Stimulated activated CD8-positive, alpha-beta memory T cell treated with anti-CD3 and anti-CD28 coated beads, Interleukin-15, amount 100 ng/mL, for 48 hours (primary cell): ENCODE data around the gene CCDC85C.

Source experiments
- DNase-seq, 2 donors: peaks; one replicate each; pipeline ENCODE4 v3.0.0-alpha.2; 2020; ENCODE audit warnings: low read depth in 2 of 2

CCDC85C gene

GRCh38 chr14:99473458-99473857 lies 130.5 kb downstream of the CCDC85C start:
- DNase-seq: no peak

- DNase-seq: no peak
These were observed 131.1 kb downstream of the CCDC85C start for GRCh38 chr14:99472937-99473336.

DNA sequence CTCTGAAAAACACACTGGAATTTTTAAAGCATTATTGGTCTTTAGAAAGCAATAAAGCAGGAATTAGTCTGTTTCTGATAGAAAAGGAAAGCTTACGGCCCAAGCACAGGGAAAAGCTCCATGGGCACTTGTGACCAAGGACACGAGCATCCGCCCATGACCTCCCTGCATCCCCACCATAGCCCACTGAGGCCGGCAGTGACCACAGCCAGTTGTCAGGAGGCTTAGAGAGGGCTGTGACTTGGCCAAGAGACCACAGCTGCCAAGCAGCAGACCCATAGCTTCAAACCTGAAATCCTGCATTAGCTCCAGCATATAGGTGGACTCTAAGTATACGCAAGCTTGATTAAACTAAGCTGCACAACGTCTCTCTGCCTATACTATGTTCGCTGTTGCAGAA lies 132.3 kb downstream of the CCDC85C start:
- DNase-seq: no peak

- no peak for DNase-seq
These were observed 135.0 kb downstream of the CCDC85C start for GRCh38 chr14:99468836-99469592.

GRCh38 chr14:99468081-99468480 lies 135.9 kb downstream of the CCDC85C start:
- no peak for DNase-seq

DNA sequence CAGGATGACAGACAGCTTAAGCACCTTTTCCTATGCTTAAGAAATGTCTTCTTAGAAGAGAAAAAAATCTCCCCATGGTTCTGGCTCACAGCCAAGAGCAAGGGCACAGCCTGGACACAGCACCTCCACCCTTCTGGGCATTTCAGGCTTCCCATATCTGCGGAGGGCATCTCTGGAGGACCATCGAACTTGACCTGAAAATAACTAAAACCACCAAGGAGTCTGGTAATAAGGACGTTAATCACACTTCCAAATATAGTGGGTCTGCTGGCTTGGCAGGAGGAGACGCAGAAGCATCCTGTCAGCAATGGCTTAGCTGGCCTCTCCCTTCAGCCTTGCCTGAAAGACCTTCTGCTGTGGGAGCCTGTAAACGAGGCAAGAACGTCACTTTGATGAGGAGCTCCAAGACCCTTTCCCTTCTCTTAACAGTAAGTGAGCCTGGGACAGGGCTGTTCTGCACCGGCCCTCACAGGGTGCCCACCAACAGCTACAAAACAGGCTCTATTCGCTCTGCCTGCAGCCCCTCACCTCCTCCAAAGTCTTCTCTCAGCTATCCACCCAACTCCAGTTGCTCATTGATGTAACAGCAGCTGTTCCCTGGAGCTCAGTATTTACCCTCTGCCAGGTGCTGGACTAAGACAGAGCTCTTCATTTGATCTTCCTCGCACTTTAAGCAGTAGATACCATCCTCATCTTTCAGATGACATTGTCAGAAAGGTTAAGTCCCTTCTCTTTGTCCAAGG lies 136.5 kb downstream of the CCDC85C start:
- no peak for DNase-seq

DNA sequence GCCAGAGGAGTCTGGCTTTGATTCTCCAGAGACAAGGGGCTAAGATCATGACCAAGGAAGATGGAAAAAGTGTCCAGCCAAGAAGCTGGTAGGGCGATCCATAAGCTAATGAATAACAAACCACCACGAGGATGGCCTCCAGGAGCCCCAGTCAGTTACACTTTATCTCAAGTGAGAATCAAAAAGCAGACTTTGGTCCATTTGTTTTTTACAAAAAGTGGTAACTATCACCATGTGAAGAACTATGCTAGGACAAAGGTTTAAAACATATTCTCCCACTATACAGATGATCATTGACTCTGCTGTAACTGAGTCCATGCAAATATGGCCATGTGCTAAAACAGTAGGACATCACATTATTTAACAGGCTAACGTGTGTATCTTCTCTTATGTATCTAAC lies 137.2 kb downstream of the CCDC85C start:
- DNase-seq: no peak

DNA sequence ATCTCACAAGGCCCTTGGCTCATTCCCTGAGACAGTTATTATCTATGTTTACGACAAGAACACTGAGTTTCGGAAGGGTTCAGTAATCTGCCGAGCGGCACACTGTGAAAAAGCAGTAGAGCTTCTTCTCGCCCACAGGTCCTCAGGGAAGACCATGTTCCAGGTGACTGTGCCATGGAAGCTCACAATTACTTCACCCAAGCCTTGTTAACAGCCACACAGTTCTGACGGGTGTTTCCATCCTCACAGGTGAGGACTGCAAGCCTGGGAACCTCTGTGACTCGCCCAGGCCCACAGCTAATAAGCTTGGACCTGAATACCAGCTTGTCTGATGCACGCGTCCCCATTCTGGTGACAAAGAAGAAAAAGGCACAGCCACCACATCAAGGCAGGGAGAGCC lies 138.7 kb downstream of the CCDC85C start:
- DNase-seq: no peak

GRCh38 chr14:99463974-99464373 lies 140.0 kb downstream of the CCDC85C start:
- DNase-seq: no peak

GRCh38 chr14:99462210-99462609 lies 141.8 kb downstream of the CCDC85C start:
- no peak for DNase-seq

DNA sequence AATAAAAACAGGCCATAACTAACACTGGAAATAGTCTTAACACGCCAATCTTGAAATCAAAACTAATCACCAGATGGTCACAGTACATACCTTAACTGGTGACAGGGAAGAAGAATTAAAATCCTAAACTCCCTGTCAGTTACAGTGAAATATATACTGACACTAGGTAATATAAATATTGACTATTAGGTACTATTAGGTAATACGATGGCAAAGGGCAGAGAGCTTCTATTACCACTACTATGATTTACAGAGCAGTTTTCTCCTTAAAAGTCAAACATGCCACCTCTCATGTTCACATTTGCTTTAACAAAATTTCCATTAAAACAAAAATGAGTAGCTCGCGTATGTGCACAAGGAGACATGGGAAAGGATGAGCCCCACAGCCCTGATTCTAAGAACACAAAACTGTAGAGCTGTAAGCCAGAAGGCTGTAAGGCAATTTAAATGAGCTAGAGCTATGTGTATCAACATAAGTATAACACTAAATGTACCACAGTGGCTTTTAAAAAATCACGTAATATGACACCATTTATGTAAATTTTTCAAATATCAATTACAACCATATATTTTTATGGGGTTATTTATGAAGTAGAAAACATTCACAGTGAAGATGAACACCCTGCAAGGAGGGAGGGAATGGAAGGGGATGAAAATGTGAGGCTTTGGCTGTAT lies 142.5 kb downstream of the CCDC85C start:
- no peak for DNase-seq

GRCh38 chr14:99460793-99461192 lies 143.2 kb downstream of the CCDC85C start:
- no peak for DNase-seq

DNA sequence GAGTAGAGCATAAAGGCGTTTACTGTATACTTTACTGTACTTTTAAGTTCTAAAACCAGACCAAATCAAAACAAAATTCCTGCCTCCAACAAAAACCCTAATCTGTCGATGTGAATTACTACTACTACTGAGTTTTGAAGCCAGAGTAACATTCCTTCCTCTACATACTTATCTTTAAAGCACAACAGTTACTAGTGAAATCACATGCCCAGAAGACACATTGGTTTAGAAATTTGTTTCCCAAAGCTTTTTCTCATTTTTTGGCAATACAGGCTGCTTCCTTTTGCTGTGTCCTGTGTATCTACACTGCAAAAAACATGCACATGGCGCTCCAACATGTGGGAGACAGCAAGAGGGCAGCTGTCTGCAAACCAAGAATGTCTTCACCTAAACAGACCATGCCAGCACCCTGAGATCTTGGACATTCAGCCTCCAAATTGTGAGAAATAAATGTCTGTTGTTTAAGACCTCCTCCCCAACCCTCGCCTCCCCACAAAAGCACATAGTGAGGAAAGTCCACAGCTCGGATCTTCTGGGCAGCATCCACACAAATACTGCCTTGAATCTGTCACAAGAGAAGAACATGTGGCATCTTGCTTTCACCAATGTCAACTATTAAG lies 144.4 kb downstream of the CCDC85C start:
- no peak for DNase-seq

DNA sequence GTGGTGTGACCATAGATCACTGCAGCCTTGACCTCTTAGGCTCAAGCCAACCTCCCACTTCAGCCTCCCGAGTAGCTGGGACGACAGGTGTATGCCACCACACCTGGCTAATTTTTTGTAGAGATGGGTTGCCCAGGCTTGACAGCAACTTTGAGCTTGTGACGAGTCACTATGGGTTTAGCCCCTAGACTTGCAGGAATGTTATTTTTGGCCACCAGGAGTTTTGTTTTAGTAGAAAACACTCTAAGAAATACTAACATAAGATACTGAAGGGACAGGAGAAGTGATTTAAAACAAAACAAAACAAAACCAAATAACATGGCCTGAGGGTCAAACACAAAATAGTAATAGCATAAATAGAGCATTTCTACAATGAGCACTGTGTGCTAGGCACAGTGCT lies 149.8 kb downstream of the CCDC85C start:
- DNase-seq: no peak

DNA sequence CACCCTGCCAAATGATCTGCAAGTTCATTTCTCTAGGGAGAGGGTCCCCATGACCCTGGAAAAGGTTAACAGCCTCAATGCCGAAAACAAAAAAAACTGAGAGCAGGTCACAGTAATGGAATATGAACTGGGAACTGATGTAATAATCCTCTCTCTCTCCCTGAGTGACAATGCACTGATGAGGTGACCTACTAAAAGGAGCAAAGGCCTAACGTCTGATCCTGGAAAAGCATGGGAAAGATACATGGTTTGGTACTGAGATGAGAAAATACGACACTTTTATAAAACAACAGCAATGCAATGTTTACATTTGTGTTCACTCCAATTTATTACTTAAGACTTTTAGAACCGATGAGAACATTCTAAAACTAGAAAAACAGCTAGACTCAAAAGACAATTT lies 151.0 kb downstream of the CCDC85C start:
- no peak for DNase-seq

DNA sequence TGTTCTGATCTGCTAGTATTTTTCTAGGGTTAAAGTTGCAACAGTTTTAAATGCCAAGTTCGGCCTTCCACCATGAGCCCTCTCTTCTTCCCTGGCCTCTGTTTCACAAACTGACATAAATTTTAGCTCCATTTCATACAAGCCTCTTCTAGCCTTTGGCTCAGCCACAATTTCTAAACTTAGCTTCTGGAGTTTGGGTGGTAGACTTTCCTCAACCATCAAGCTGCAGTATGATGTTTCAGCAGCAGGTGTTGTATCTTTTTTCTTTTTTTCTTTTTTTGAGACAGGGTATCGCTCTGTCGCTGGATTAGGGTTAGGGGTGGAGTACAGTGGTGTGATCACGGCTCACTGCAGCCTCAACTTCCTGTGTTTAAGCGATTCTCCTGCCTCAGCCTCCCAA lies 152.8 kb downstream of the CCDC85C start:
- DNase-seq: no peak

DNA sequence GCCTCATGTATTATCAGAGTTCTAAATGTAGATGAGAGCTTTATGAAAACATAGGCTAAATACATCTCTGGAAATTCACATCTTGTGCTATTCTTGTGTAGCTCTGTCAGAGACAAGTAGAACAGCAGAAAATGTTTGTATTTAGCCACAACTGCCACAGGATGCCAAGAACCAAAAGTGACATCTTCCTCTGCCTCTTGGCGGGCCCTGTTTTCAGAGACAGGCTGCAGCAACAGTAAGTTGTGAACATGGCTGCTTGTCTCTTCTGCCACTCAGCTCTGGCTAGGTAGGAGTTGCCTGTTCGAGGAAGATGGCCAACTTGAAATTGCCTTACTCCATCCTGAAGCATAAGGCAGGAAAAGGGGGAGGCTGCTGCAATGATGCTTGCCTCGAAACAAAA lies 153.7 kb downstream of the CCDC85C start:
- no peak for DNase-seq
